NCI-H1694 treated with DMSO at 0.1 percent for 48 hours (cell line): ENCODE data around the gene SPDYE2B.
"Not testable (repeated sequence)": the region's sequence is repeated elsewhere in the genome, so short reads cannot be mapped to it uniquely, and the experiment has no call there.

Experiments used
- DNase-seq: peaks from one replicate; lab custom pipeline; 2025; lab: John Stamatoyannopoulos, UW

SPDYE2B gene

DNA sequence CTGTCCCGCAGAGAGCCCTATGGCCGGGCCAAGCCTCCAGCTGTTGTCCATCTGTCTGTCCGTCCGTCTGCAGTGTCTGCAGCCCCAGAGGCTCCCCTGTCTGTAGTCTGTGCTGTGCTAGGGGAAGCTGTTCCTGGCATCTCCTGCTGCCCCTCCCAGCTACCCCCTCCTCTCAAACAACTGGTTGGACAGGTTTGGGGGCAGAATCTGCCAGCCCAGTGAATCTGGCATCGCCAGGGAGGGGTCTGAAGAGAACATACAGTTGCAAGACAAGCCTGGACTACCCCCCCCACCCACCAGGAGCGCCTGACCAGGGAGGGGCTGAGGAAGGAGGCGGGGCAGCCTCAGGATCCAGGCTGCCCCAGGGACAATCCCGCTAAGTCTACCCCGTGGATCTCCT, 7.4 kb upstream of the SPDYE2B start, which contains the start of gene UPK3BL1:
Gene UPK3BL1, minus strand, starts transcription at position 101 of the 400 bp plus-strand sequence. Its CDS starts 50 bp downstream, at position 51.
- not testable (repeated sequence) for DNase-seq

DNA sequence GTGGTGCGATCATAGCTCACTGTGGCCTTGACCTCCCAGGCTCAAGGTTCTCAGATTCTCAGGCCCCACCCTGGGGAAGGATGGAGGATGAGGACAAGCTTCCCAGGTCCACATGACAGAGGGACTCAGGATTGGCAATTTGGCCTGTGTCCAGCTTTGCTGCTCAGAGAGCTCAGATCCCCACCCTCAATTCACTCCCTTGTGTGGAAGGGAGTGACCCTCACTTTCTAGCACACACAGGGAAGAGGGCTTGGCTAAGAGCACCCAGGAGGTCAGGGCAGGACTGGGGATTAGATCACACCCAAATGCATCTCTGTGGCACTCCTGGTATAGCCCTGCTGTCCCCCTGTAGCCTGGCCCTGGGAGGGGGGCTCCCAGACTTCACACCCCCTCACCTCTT, 6.7 kb upstream of the SPDYE2B start:
- not testable (repeated sequence) for DNase-seq

DNA sequence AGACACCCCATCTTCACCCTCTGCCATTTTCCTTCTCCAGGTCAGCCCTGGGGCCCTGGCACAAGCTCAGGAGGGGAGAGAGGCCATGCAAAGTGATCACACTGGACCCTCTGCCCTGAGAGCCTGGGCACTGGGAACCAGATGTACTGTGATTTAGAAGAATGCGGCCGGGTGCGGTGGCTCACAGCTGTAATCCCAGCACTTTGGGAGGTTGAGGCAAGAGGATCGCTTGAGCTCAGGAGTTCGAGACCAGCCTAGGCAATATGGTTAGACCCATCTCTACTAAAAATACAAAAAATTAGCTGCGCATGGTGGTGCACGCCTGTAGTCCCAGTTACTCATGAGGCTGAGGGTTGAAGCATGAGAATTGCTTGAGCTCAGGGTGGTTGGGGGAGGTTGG, 2.3 kb upstream of the SPDYE2B start:
- DNase-seq, result not testable (repeated sequence)

- DNase-seq, result not testable (repeated sequence)
Observed at GRCh38 chr7:102664765-102665164, 14.6 kb downstream of the SPDYE2B start.

DNA sequence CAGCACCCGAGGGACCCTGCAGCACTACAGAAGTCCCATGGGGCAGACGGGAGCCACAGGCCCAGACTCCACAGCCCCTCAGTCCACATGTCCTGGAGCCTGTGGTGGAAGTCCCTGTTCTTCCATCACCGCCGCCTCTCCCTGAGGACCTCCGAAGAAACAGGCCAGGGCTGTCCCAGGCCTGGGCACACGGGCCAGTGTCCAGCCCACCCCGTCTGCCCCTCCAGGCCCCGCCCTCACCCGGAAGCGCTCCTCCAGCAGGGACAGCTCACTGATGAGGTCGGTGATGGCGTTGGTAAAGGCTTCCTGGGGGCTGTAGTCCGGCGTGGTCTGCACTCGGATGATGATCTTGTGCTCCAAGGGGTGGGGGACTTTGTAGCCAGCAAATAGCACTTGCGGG, 16.7 kb downstream of the SPDYE2B start:
- not testable (repeated sequence) for DNase-seq

DNA sequence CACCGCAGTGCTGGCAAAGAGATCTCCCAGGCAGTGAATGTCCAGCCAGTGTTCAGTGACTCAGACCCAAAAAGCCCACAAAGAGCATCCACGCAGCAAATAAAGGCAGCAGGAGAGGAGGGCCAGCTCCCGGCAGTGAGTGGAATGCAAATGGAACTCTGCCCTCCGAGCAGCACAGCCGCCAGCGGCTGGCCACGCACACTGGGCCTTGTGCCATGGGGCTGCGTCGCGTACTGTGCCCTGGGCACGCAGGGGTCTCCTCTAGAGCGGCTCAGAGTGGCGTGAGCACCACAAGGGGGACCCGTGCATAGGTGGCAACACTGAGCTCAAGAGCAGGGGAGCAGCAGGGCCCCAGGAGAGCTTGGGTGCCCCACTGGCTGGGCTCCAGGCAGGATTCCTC, 17.4 kb downstream of the SPDYE2B start:
- not testable (repeated sequence) for DNase-seq

DNA sequence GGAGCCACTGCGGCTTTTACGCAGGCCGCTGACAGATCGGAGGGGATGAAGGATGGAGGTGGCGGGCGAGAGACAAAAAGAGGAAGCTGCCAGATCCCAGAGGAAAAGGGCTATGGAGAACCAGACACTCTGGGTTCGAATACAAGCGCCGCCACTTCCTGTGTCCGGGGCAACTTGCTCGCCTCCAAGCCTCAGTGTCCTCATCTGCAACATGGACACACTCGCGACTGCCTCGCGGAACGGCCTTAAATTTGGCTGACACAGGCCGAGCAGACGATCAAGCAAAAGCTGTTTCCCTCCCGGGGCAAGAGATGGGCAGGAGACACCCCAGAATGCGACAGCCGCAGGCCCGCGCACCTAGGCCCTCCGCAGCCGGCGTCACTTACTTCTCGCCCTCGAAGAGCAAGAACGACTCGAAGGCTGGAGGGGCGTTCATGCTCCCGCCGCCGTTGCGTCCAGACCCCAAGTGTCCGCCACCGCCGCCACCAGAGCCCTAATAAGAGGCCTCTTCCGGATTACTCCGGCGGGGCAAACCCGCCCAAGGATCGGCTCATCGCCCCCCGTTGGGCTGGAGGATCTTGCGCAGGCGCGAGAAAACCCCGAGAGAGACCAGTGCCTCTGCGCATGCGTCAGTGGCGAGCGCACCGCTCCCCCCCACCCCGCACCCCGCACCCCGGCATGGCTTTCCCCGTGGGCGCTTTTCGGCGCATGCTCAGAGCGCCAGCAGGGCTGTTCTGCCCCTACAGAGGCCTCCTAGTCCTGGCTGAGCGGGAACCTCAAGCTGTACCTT, 21.2 kb downstream of the SPDYE2B start, which contains the start of gene POLR2J2:
Gene POLR2J2, minus strand, starts transcription at position 498 of the 790 bp plus-strand sequence. Its CDS starts 62 bp downstream, at position 436.
- not testable (repeated sequence) for DNase-seq

DNA sequence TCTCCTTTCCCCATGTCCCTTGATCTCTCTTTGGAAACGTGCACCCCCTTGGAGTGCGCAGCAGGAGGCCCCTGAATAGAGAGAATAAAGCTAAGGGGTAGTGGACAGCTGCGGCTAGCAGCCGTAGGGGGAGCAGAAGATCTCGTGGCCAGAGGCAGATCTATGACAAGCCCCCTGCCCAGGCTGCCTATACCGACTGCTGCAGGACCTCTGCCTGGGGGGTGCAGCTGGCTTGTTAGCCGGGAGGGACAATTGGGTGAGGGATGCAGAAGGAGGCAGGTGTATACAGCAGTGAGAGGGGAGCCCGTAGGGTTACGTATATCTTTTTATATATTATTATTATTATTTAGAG, 21.8 kb downstream of the SPDYE2B start:
- not testable (repeated sequence) for DNase-seq

DNA sequence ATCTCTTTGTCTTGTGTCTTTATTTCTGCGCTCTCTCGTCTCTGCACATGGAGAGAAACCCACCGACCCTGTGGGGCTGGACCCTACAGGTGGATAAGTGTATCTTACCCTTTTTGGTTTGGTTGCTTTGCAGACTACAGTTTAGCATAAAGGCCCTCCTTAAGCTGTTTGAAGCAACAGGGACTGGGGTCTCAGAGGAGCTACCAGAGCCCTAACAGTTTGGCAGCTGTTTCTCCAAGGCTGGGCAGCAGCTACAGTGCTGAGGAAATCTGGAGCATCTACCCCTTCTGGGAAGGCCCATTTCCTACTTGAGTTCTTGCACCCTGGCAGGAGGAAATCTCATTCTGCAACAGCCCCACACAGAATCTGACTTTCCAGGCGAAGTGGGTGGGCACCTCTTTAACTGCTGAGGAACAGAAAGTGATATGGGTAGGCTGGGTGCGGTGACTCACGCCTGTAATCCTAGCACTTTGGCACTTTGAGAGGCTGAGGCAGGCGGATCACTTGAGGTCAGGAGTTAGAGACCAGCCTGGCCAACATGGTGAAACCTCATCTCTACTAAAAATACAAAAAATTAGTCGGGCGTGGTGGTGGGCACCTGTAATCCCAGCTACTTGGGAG, 23.4 kb downstream of the SPDYE2B start:
- not testable (repeated sequence) for DNase-seq

DNA sequence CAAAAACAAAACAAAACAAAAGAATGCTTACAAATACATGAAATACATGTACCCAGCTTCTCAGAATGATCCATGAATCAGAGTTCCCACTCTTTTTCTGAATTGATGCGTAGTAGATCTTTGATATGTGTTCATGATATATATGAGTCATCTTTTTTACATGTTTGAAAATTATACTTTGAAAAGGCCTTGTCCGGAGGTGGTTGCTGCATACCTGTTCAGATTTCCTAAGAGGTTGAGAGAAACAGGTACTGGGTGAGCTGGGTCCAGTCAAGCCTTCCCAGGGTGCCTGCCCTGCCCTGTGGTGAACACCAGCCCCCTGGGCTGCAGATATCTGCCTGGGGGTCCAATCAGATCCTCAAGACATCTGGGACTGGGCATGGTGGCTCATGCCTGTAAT, 25.4 kb downstream of the SPDYE2B start:
- DNase-seq, result not testable (repeated sequence)

DNA sequence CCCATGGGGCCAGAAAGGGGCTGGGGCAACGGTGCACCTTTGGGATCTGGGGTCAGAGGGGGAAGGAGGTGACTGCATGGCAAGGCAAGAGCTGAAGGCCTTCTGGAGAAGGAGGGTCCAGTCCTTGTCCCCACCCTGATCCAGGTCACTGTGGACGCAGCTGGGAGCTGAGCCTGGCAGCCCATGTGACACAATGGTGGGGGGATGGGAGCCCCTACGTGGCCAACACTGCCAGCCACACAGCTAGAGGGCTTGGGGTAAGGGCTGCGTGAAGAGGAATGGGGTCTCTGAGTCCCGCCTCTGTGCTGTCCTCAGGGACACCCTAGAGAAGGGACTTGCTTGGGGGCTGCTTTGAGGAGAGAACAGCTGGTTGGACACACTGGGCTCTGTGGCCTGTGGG, 30.7 kb downstream of the SPDYE2B start:
- not testable (repeated sequence) for DNase-seq

GRCh38 chr7:102682560-102682959, 32.4 kb downstream of the SPDYE2B start:
- not testable (repeated sequence) for DNase-seq

DNA sequence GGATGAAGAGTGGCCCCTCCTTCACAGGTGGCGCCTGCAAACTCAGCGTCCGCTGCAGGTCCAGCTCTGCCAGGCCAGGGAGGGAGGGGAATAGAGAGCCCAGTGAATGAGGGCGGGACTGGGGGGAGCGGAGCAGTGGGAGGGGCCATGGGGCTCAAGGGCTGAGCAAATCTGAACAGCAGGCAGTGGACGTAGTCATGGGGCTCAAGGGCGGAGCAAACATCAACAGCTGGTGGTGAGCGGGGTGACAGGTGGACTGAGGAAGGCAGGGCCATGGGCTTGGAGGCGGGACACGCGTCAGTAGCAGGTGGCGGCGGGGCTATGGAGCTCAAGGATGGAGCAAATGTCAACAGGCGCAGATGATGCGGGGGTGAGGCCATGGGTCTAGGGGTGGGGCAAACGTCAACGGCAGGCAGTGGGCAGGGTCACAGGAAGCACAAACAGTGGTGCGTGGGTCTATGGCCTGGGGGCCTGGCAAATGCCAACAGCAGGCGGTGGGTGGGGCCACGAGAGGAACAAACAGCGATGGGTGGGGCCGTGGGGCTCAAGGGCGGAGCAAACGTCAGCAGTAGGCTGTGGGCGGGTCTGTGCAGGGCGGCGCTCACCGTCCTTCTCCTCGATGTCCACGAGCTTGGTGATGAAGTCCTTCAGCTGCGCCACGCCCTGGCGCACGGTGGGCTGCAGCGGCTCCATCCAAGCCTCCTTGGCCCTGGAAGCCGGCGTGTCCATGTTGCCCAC, 38.3 kb downstream of the SPDYE2B start:
- DNase-seq, result not testable (repeated sequence)

DNA sequence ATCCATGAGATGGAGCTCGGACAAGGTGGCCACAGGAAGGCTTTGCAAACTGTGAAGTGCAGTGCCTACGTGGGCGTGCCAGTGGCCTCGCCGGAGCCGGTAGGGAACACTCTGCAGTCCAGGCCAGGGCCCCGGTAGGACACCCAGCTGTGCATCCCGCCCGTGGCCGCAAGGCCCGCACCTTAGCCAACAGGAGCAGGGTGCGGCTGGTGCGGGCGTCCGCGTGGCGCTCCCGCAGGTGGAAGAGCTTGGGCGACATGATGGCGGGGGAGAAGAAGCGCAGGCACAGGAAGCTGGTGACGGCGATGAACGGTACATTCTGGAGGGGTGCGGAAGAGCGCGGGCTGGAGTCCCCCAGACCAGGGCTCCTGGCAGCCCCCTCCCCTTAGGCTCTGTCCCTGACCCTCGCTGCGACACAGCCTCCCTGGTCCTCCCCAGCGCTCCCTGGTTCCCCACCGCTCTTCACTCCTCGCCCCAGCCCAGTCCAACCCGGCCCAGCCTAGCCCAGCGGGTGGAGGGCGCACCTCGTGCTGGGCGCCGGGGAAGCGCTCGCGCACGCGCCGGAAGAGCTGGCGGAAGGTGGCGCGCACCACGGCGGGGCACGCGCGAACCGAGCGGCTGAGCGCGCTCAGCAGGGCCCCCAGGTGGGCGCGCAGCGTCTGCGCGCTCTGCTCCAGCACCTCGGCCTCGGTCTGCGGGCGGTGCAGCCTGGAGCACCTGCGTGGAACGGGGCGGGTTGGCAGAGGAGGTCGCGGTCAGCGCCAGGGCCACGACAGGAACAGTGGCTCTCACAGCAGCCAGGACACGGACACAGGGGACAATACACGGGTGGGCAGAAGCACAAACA, 39.5 kb downstream of the SPDYE2B start:
- DNase-seq, result not testable (repeated sequence)

GRCh38 chr7:102690602-102691001, 40.5 kb downstream of the SPDYE2B start:
- DNase-seq, result not testable (repeated sequence)

DNA sequence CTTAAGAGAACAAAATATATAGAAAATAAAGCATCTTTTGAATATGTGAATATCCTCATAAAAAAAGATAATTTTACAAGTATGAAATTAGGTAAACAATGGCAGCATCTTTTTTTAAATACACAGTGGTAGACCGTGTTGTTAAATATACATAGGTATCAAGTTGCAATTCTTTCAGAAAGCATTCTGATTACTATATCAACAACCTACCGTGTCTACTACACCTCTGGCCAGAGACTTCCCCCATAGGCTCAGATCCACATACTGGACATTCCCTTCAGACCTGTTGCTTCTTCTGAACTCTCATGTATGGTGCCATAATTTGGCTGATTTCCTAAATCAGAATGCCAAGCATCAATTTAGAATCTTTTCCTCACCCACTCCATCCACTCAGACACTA, 43.9 kb downstream of the SPDYE2B start:
- not testable (repeated sequence) for DNase-seq

- not testable (repeated sequence) for DNase-seq
Observed at GRCh38 chr7:102695033-102695552, 45.0 kb downstream of the SPDYE2B start.

DNA sequence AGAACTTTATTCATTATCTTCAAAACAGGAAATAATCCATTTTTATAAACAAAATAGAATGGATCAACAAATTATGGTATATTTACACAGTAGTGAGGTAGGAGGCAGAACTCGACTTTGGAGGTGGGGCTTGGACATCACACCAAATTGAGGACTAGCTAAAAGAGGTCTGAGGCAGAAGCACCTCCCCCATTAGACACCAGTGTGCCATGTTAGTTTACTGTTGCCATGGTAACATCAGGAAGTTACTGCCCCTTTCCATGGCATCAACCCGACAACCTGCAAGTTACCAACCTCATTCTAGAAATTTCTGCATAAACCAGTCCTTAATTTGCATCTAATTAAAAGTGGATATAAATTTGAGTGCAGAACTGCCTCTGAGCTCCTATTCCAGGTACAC, 45.9 kb downstream of the SPDYE2B start:
- DNase-seq, result not testable (repeated sequence)

GRCh38 chr7:102697642-102698512, 47.8 kb downstream of the SPDYE2B start:
- DNase-seq, result not testable (repeated sequence)
